ENCODE data around the gene KRTAP9-6.

DNA sequence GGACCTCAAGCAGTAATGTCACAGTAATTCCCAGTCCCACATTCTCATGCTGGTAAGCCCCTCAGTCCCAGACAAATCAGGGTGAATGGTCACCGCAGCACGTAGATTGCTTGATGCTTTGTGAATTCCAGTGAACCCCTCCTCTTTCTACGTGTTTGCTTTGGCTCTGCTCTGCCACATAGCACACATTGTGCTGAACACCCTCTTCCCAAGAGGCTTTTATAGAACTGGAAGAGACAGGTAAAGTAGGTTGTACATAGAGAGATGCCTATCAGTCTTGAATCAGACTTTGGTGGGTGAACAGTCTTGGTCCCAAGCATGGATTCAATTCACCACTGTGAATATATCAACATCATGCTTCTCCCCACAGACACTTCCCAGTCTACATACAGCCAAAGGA lies 579 bp upstream of the KRTAP9-6 start:
- TF ChIP-seq, protein P1, sequence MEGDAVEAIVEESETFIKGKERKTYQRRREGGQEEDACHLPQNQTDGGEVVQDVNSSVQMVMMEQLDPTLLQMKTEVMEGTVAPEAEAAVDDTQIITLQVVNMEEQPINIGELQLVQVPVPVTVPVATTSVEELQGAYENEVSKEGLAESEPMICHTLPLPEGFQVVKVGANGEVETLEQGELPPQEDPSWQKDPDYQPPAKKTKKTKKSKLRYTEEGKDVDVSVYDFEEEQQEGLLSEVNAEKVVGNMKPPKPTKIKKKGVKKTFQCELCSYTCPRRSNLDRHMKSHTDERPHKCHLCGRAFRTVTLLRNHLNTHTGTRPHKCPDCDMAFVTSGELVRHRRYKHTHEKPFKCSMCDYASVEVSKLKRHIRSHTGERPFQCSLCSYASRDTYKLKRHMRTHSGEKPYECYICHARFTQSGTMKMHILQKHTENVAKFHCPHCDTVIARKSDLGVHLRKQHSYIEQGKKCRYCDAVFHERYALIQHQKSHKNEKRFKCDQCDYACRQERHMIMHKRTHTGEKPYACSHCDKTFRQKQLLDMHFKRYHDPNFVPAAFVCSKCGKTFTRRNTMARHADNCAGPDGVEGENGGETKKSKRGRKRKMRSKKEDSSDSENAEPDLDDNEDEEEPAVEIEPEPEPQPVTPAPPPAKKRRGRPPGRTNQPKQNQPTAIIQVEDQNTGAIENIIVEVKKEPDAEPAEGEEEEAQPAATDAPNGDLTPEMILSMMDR (IDR thresholded peaks at IDR 0.05) = no peak
- TF ChIP-seq POLR2A (IDR thresholded peaks at IDR 0.05) = no peak

Measured in uterus (tissue), 2 donors.